Endothelial cell of umbilical vein (primary cell): ENCODE measurements around the gene HIC1. TPM values are rescaled to one million over a fixed set of nuclear protein-coding genes. Genes with fewer than 3 reads are reported as not detected.

ENCODE experiments used
- BruUV-seq: library from RNA; stranded (reverse); fragments of 400-500 nt; replicated peaks from 2 replicates; lab custom pipeline; 2021; lab: Mats Ljungman, UMichigan
- CTCF ChIA-PET: fragments of 300-600, 350-600 bp; sonication (Branson Sonifier 250); formaldehyde crosslinking; loops from one replicate; lab custom pipeline; 2021; ENCODE audit warnings: antibody characterized with exemption, inconsistent platforms; lab: Charles Lee
- POLR2A ChIA-PET: fragments of 300-600, 350-600 bp; sonication (Branson Sonifier 250); formaldehyde crosslinking; loops from one replicate; lab custom pipeline; 2021; ENCODE audit warnings: antibody characterized with exemption, inconsistent platforms; lab: Charles Lee
- DNase-seq: peaks from one replicate; pipeline ENCODE4 v3.0.0-alpha.2; 2011; ENCODE audit warnings: low read depth, low spot score
- FAIRE-seq: peaks from 2 replicates; lab custom pipeline; 2011; peaks lifted over from hg19 to GRCh38; lab: Jason Lieb, UNC
- H2AFZ ChIP-seq: 2 replicates; pipeline ENCODE4 v1.6.0; 2012; ENCODE audit warnings: low read depth, low read length, control low read depth, inconsistent platforms
- H3K27ac ChIP-seq: 2 replicates; pipeline ENCODE4 v1.5.1; 2011; ENCODE audit warnings: low read depth, mild to moderate bottlenecking, control low read depth, low read length, moderate library complexity; ENCODE audit not compliant: insufficient read depth
- H3K27me3 ChIP-seq, 2 experiments: 2 replicates each; pipeline versions ENCODE4 v1.6.0 to v1.6.1; 2011; ENCODE audit warnings: low read length in 2 of 2, mixed read lengths in 1 of 2; ENCODE audit not compliant: control insufficient read depth in 2 of 2, insufficient read depth in 2 of 2
- H3K36me3 ChIP-seq, 2 experiments: 2 replicates in 1 of 2; 3 replicates in 1 of 2; pipeline ENCODE4 v1.5.1; 2011; ENCODE audit warnings: low read length in 2 of 2, mild to moderate bottlenecking in 1 of 2, moderate library complexity in 1 of 2; ENCODE audit not compliant: control insufficient read depth in 2 of 2, insufficient read depth in 2 of 2; ENCODE audit errors: extremely low read depth in 1 of 2
- H3K4me1 ChIP-seq: 3 replicates; pipeline ENCODE4 v1.5.1; 2011; ENCODE audit warnings: mild to moderate bottlenecking, low read length; ENCODE audit not compliant: control insufficient read depth, insufficient read depth; ENCODE audit errors: extremely low read depth
- H3K4me2 ChIP-seq: 2 replicates; pipeline ENCODE4 v1.6.1; 2011; ENCODE audit warnings: low read length, control low read depth, mixed read lengths; ENCODE audit not compliant: insufficient read depth
- H3K4me3 ChIP-seq, 3 experiments: fragments of 200-600 bp in 1 of 3; sonication (generic), shearing (Covaris generic) in 1 of 3; replicated peaks in 1 of 3; 2 replicates each; pipeline ENCODE4 v1.5.1; 2011 to 2016; ENCODE audit warnings: control low read depth in 3 of 3, low read length in 3 of 3, mild to moderate bottlenecking in 2 of 3, inconsistent platforms in 1 of 3, low read depth in 1 of 3, moderate library complexity in 1 of 3; ENCODE audit not compliant: insufficient read depth in 1 of 3
- H3K79me2 ChIP-seq: 2 replicates; pipeline ENCODE4 v1.6.0; 2012; ENCODE audit warnings: low read length, inconsistent platforms; ENCODE audit not compliant: control insufficient read depth, insufficient read depth
- H3K9ac ChIP-seq: replicated peaks from 2 replicates; pipeline ENCODE3; 2011; ENCODE audit warnings: low read length, control low read depth; ENCODE audit not compliant: insufficient read depth; ENCODE audit errors: extremely low read depth
- H3K9me1 ChIP-seq: replicated peaks from 3 replicates; pipeline ENCODE4 v1.6.0; 2011; ENCODE audit warnings: mild to moderate bottlenecking, low read length; ENCODE audit not compliant: control insufficient read depth, insufficient read depth; ENCODE audit errors: extremely low read depth
- H3K9me3 ChIP-seq: replicated peaks from 2 replicates; pipeline ENCODE4 v1.5.1; 2012; ENCODE audit warnings: low read length, inconsistent platforms; ENCODE audit not compliant: control insufficient read depth, insufficient read depth
- H4K20me1 ChIP-seq: replicated peaks from 2 replicates; pipeline ENCODE3; 2011; ENCODE audit warnings: mild to moderate bottlenecking, low read length; ENCODE audit not compliant: control insufficient read depth, insufficient read depth; ENCODE audit errors: extremely low read depth
- CTCF ChIP-seq, 2 donors: IDR thresholded peaks; 1 replicate in 1 of 2; 2 replicates in 1 of 2; pipeline ENCODE4 v1.5.1; 2011; ENCODE audit warnings: low read length in 2 of 2, mild to moderate bottlenecking in 2 of 2, moderate library complexity in 2 of 2, control low read depth in 1 of 2, inconsistent platforms in 1 of 2, low read depth in 1 of 2; ENCODE audit not compliant: insufficient read depth in 1 of 2; ENCODE audit errors: extremely low read depth in 1 of 2
- JUN ChIP-seq: IDR thresholded peaks from 2 replicates; pipeline ENCODE4 v1.6.1; 2011; ENCODE audit warnings: borderline replicate concordance, low read depth; ENCODE audit not compliant: insufficient read length, insufficient read depth
- MAX ChIP-seq: IDR thresholded peaks from 2 replicates; pipeline ENCODE4 v1.6.1; 2011; ENCODE audit not compliant: insufficient read depth, insufficient read length
- POLR2A ChIP-seq: IDR thresholded peaks from 2 replicates; pipeline ENCODE4 v1.6.1; 2012; ENCODE audit warnings: low read depth, mild to moderate bottlenecking, control low read depth, low read length
- dilution Hi-C: fragments of 300-500 bp; cut with MboI; formaldehyde crosslinking; loops from one replicate; pipeline ENCODE4 v1.15.0; 2019; ENCODE audit warnings: low sequenced_read_pairs; ENCODE audit not compliant: extremely low pct_ligation_motif_present
- intact Hi-C: fragments of 100-400 bp; cut with micrococcal nuclease; formaldehyde crosslinking; loops from one replicate; pipeline ENCODE4 v1.10.0; 2022
- polyA plus RNA-seq, 4 experiments: library from polyadenylated mRNA; depleted of rRNA in 3 of 4; stranded (reverse) in 3 of 4; unstranded in 1 of 4; fragments of >200 nt; gene quantifications; 2 replicates each; pipeline versions ENCODE4 v1.2.1 to v1.2.3, GENCODE V29; 2011 to 2012; ENCODE audit warnings: missing spikeins in 1 of 4
- total RNA-seq: library from RNA; stranded (reverse); gene quantifications from 2 replicates; pipeline ENCODE4 v1.2.3, GENCODE V29; 2021

HIC1 gene
- total and polyA plus RNA-seq, 2 donors (not counting 3 experiments of a cell fraction or from before 2014, with no cell fraction given) = 18.2 to 35.5 TPM

GRCh38 chr17:2058586-2059546 is 4.0 kb downstream of the HIC1 start:
- no peaks in the 10 kb centered on the region for H3K9me1 ChIP-seq
- no peak overlapping the region for H3K4me3 ChIP-seq
- intact Hi-C loops (no loop called here), dilution Hi-C loops (no loop called here)
- H3K27me3 ChIP-seq = no peaks in the 10 kb centered on the region
- DNase-seq (no peak), FAIRE-seq (peak; percentile 38)
- peaks cover 3 to 13% of the 10 kb centered on the region in 2 experiments for H3K36me3 ChIP-seq
- no TSS peak for BruUV-seq
- H3K79me2 ChIP-seq = peaks cover 28% of the 10 kb centered on the region
- POLR2A ChIA-PET = interaction anchor here (1.4 kb wide), 1 partner anchor 9 kb away, joined by 3 read pairs; no protein-coding TSS in a partner anchor
- H4K20me1 ChIP-seq = no peaks in the 10 kb centered on the region
- CTCF ChIA-PET = interaction anchor here (0.7 to 17.2 kb wide), 12 partner anchors 8 to 222 kb away, joined by 3 to 455 read pairs (median 4); no protein-coding TSS in a partner anchor
- no peak overlapping the region for H3K9ac ChIP-seq
- H3K9me3 ChIP-seq = no peaks in the 10 kb centered on the region
- H3K4me2 ChIP-seq = no peak overlapping the region
- no peak for TF ChIP-seq POLR2A
- no peak for TF ChIP-seq JUN
- TF ChIP-seq MAX = no peak
- peak; percentile 63 to 65 for TF ChIP-seq CTCF (IDR thresholded peaks at IDR 0.05; ENCODE audit: extremely low read depth in 1 of 2, insufficient read depth in 1 of 2, low read depth in 1 of 2, low read length in 2 of 2)
- no peak overlapping the region for H2AFZ ChIP-seq
- H3K4me1 ChIP-seq = peaks cover 23% of the 10 kb centered on the region
- H3K27ac ChIP-seq = no peak overlapping the region
